GM06990 (cell line): ENCODE measurements around the gene PITX3.
A peak's percentile ranks its signal among the peaks of the same experiment; 100 is the strongest.

ENCODE experiments used
- DNase-seq: peaks from one replicate; pipeline ENCODE4 v3.0.0-alpha.2; 2011; ENCODE audit not compliant: insufficient read length; ENCODE audit errors: extremely low read depth
- H3K27me3 ChIP-seq: replicated peaks from 2 replicates; pipeline ENCODE4 v1.6.0; 2011; ENCODE audit warnings: low read length; ENCODE audit not compliant: control insufficient read depth, insufficient read depth
- H3K36me3 ChIP-seq: 2 replicates; pipeline ENCODE4 v1.5.1; 2011; ENCODE audit warnings: low read length; ENCODE audit not compliant: control insufficient read depth, insufficient read depth
- H3K4me3 ChIP-seq: replicated peaks from 2 replicates; pipeline ENCODE4 v1.5.1; 2011; ENCODE audit warnings: low read depth, mild to moderate bottlenecking, control low read depth, low read length
- TF ChIP-seq, protein P1 (sequence below): IDR thresholded peaks from 2 replicates; pipeline ENCODE4 v1.5.1; 2011; ENCODE audit warnings: low read length, control low read depth, mild to moderate bottlenecking, inconsistent platforms; ENCODE audit not compliant: insufficient read depth, poor library complexity, severe bottlenecking

The PITX3 gene

GRCh38 chr10:102246261-102246660 is 4.9 kb upstream of the PITX3 start:
- Histone ChIP-seq H3K27me3 (no peaks in the 10 kb centered on the region), H3K4me3 (peak overlapping the region; percentile 99), H3K36me3 (peaks cover 2% of the 10 kb centered on the region)
- no peak for DNase-seq
- TF ChIP-seq, protein P1, sequence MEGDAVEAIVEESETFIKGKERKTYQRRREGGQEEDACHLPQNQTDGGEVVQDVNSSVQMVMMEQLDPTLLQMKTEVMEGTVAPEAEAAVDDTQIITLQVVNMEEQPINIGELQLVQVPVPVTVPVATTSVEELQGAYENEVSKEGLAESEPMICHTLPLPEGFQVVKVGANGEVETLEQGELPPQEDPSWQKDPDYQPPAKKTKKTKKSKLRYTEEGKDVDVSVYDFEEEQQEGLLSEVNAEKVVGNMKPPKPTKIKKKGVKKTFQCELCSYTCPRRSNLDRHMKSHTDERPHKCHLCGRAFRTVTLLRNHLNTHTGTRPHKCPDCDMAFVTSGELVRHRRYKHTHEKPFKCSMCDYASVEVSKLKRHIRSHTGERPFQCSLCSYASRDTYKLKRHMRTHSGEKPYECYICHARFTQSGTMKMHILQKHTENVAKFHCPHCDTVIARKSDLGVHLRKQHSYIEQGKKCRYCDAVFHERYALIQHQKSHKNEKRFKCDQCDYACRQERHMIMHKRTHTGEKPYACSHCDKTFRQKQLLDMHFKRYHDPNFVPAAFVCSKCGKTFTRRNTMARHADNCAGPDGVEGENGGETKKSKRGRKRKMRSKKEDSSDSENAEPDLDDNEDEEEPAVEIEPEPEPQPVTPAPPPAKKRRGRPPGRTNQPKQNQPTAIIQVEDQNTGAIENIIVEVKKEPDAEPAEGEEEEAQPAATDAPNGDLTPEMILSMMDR: no peak

DNA sequence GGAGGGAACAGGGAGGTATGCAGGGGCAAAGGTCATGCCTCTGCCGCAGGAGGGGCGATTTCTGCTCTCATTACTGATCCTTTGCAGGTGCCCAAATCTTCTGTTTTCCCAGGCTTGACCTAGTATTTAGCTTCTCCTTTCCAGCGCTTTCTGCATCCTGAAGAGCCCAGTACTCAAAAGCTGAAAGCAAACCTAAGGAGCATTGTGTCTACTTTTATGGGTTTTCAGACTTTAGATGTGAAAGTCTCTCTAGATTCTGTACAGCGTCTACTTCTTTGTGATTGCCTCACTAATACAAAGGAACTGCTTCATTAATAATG is 4.6 kb upstream of the PITX3 start:
- Histone ChIP-seq H3K4me3 (peak overlapping the region; percentile 99), H3K27me3 (no peaks in the 10 kb centered on the region), H3K36me3 (peaks cover 2% of the 10 kb centered on the region)
- TF ChIP-seq, protein P1: no peak
- DNase-seq: no peak

GRCh38 chr10:102245082-102245931 is 4.0 kb upstream of the PITX3 start, which contains the start of gene GBF1:
Gene GBF1 (plus strand): TSS chr10:102245532. CDS start chr10:102258939, 13,407 bp downstream.
- peak; percentile 93 for DNase-seq
- no peaks in the 10 kb centered on the region for H3K27me3 ChIP-seq
- peak within 1 kb of the TSS; percentile 99 for H3K4me3 ChIP-seq
- TF ChIP-seq, protein P1: no peak
- H3K36me3 ChIP-seq: peaks cover 2% of the 10 kb centered on the region

- H3K36me3 ChIP-seq: no peaks in the 10 kb centered on the region
- TF ChIP-seq, protein P1: no peak
- no peak for DNase-seq
- H3K4me3 ChIP-seq: no peak overlapping the region
- H3K27me3 ChIP-seq: no peaks in the 10 kb centered on the region
Observed at GRCh38 chr10:102243309-102243708, 2.0 kb upstream of the PITX3 start.

DNA sequence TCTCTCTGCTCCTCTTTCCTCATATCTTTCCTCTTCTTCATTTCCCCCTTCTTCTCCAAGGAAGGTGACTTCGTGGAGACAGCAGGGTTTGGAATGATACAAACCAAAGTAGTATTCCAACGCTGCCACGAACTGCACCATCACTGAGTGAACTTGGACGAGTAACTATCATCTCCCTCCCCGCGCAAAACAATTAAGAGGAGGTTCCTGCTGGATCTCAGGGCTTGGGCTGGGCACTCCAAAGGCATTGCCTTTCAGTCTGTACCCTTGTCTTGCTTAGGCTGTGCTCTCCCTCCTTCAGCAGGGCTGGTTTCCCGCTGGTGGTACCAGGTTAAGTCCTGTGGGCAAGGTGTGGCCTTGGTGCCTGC is 790 bp upstream of the PITX3 start:
- Histone ChIP-seq H3K36me3 (no peaks in the 10 kb centered on the region), H3K27me3 (no peaks in the 10 kb centered on the region), H3K4me3 (peak overlapping the region; percentile 65)
- no peak for DNase-seq
- TF ChIP-seq, protein P1: no peak
